Vagina (tissue), 2 donors: Measurements from ENCODE around the gene CEP170B.

ENCODE experiments used
- CTCF ChIP-seq, 3 experiments: fragments of 450-650 bp in 2 of 3; fragments of 200-600 bp in 1 of 3; sonication (generic) in 1 of 3; IDR thresholded peaks; one replicate each; pipeline ENCODE4 v1.5.1; 2017 to 2019; ENCODE audit warnings: antibody characterized with exemption in 3 of 3, mild to moderate bottlenecking in 2 of 3, moderate library complexity in 2 of 3
- POLR2A ChIP-seq, 2 donors: fragments of 450-650 bp; IDR thresholded peaks; one replicate each; pipeline ENCODE4 v1.6.1; 2017; ENCODE audit warnings: antibody characterized with exemption in 2 of 2, mild to moderate bottlenecking in 2 of 2, moderate library complexity in 2 of 2
- POLR2AphosphoS5 ChIP-seq, 2 donors: sonication (generic); formaldehyde crosslinking; IDR thresholded peaks; one replicate each; pipeline ENCODE4 v1.9.0; 2017; ENCODE audit warnings: antibody characterized with exemption in 2 of 2, mild to moderate bottlenecking in 2 of 2, low read depth in 1 of 2; ENCODE audit not compliant: insufficient read depth in 1 of 2

- TF ChIP-seq CTCF (IDR thresholded peaks at IDR 0.05) (no peak), POLR2AphosphoS5 (IDR thresholded peaks at IDR 0.05; ENCODE audit: insufficient read depth in 1 of 2, low read depth in 1 of 2) (peak in 1 of 2 donors; percentile 36), POLR2A (IDR thresholded peaks at IDR 0.05) (no peak)
These were observed 768 bp downstream of the CEP170B start for GRCh38 chr14:104865631-104866441.
